Measurements from ENCODE around the gene NAP1L5. TPM values are rescaled to one million over a fixed set of nuclear protein-coding genes. Genes with fewer than 3 reads are reported as not detected.

The NAP1L5 gene
- total and polyA plus RNA-seq, 2 donors = 3.8 to 9.4 TPM

- 98% methylated on average over 3 of the region's 3 CpGs for WGBS
- Histone ChIP-seq H3K4me1 (ENCODE audit: control insufficient read depth in 2 of 2, insufficient read depth in 2 of 2, low read length in 2 of 2) (no peaks in the 10 kb centered on the region), H3K27me3 (ENCODE audit: control insufficient read depth in 2 of 2, insufficient read depth in 1 of 2, low read length in 1 of 2) (no peaks in the 10 kb centered on the region), H3K36me3 (ENCODE audit: control insufficient read depth in 2 of 2, insufficient read depth in 2 of 2, low read length in 1 of 2) (peaks cover 2 to 15% of the 10 kb centered on the region in 2 donors), H3K9me3 (ENCODE audit: control insufficient read depth in 2 of 2, insufficient read depth in 1 of 2, low read length in 1 of 2) (no peaks in the 10 kb centered on the region), H3K4me3 (ENCODE audit: low read length in 2 of 2) (no peak overlapping the region), H3K27ac (ENCODE audit: low read depth in 1 of 2, low read length in 1 of 2) (no peak overlapping the region)
- DNase-seq (ENCODE audit: low read depth in 6 of 9, low spot score in 9 of 9) = no peak
Measured at GRCh38 chr4:88693792-88694191, 3.8 kb downstream of the NAP1L5 start.

GRCh38 chr4:88690355-88690754 is 7.3 kb downstream of the NAP1L5 start:
- Histone ChIP-seq H3K27ac (ENCODE audit: low read depth in 1 of 2, low read length in 1 of 2) (no peak overlapping the region), H3K9me3 (ENCODE audit: control insufficient read depth in 2 of 2, insufficient read depth in 1 of 2, low read length in 1 of 2) (no peaks in the 10 kb centered on the region), H3K4me3 (ENCODE audit: low read length in 2 of 2) (no peak overlapping the region), H3K27me3 (ENCODE audit: control insufficient read depth in 2 of 2, insufficient read depth in 1 of 2, low read length in 1 of 2) (no peaks in the 10 kb centered on the region), H3K4me1 (ENCODE audit: control insufficient read depth in 2 of 2, insufficient read depth in 2 of 2, low read length in 2 of 2) (no peaks in the 10 kb centered on the region), H3K36me3 (ENCODE audit: control insufficient read depth in 2 of 2, insufficient read depth in 2 of 2, low read length in 1 of 2) (peaks cover 5 to 26% of the 10 kb centered on the region in 2 donors)
- no peak for DNase-seq (ENCODE audit: low read depth in 6 of 9, low spot score in 9 of 9)
- WGBS = 98% methylated on average over 3 of the region's 3 CpGs

- H3K27ac ChIP-seq (ENCODE audit: low read depth in 1 of 2, low read length in 1 of 2) = no peak overlapping the region
- H3K36me3 ChIP-seq (ENCODE audit: control insufficient read depth in 2 of 2, insufficient read depth in 2 of 2, low read length in 1 of 2) = peaks cover 7 to 42% of the 10 kb centered on the region in 2 donors
- no peak overlapping the region for H3K4me3 ChIP-seq (ENCODE audit: low read length in 2 of 2)
- WGBS = 96% methylated on average over 5 of the region's 5 CpGs
- no peak for DNase-seq (ENCODE audit: low read depth in 6 of 9, low spot score in 9 of 9)
- H3K4me1 ChIP-seq (ENCODE audit: control insufficient read depth in 2 of 2, insufficient read depth in 2 of 2, low read length in 2 of 2) = no peaks in the 10 kb centered on the region
- H3K27me3 ChIP-seq (ENCODE audit: control insufficient read depth in 2 of 2, insufficient read depth in 1 of 2, low read length in 1 of 2) = no peaks in the 10 kb centered on the region
- peaks cover 0 to 4% of the 10 kb centered on the region in 2 donors for H3K9me3 ChIP-seq (ENCODE audit: control insufficient read depth in 2 of 2, insufficient read depth in 1 of 2, low read length in 1 of 2)
Measured at GRCh38 chr4:88681209-88681608, 16.4 kb downstream of the NAP1L5 start.

- 96% methylated on average over 2 of the region's 2 CpGs for WGBS
- H3K9me3 ChIP-seq (ENCODE audit: control insufficient read depth in 2 of 2, insufficient read depth in 1 of 2, low read length in 1 of 2) = no peaks in the 10 kb centered on the region
- H3K27me3 ChIP-seq (ENCODE audit: control insufficient read depth in 2 of 2, insufficient read depth in 1 of 2, low read length in 1 of 2) = no peaks in the 10 kb centered on the region
- no peak for DNase-seq (ENCODE audit: low read depth in 6 of 9, low spot score in 9 of 9)
- H3K4me1 ChIP-seq (ENCODE audit: control insufficient read depth in 2 of 2, insufficient read depth in 2 of 2, low read length in 2 of 2) = no peaks in the 10 kb centered on the region
- no peak overlapping the region for H3K27ac ChIP-seq (ENCODE audit: low read depth in 1 of 2, low read length in 1 of 2)
- peaks cover 7 to 45% of the 10 kb centered on the region in 2 donors for H3K36me3 ChIP-seq (ENCODE audit: control insufficient read depth in 2 of 2, insufficient read depth in 2 of 2, low read length in 1 of 2)
- no peak overlapping the region for H3K4me3 ChIP-seq (ENCODE audit: low read length in 2 of 2)
Measured at GRCh38 chr4:88675543-88675942, 22.1 kb downstream of the NAP1L5 start.

- WGBS = 98% methylated on average over 2 of the region's 2 CpGs
Measured at GRCh38 chr4:88674979-88675378, 22.6 kb downstream of the NAP1L5 start.

GRCh38 chr4:88674565-88674964 is 23.1 kb downstream of the NAP1L5 start:
- Histone ChIP-seq H3K4me3 (ENCODE audit: low read length in 2 of 2) (no peak overlapping the region), H3K27me3 (ENCODE audit: control insufficient read depth in 2 of 2, insufficient read depth in 1 of 2, low read length in 1 of 2) (no peaks in the 10 kb centered on the region), H3K9me3 (ENCODE audit: control insufficient read depth in 2 of 2, insufficient read depth in 1 of 2, low read length in 1 of 2) (no peaks in the 10 kb centered on the region), H3K36me3 (ENCODE audit: control insufficient read depth in 2 of 2, insufficient read depth in 2 of 2, low read length in 1 of 2) (peaks cover 7 to 44% of the 10 kb centered on the region in 2 donors), H3K27ac (ENCODE audit: low read depth in 1 of 2, low read length in 1 of 2) (no peak overlapping the region), H3K4me1 (ENCODE audit: control insufficient read depth in 2 of 2, insufficient read depth in 2 of 2, low read length in 2 of 2) (no peaks in the 10 kb centered on the region)
- no peak for DNase-seq (ENCODE audit: low read depth in 6 of 9, low spot score in 9 of 9)

More at GRCh38 chr4:88674979-88675378, 22.6 kb downstream of the NAP1L5 start:
- no peak overlapping the region for H3K4me3 ChIP-seq (ENCODE audit: low read length in 2 of 2)
- H3K27ac ChIP-seq (ENCODE audit: low read depth in 1 of 2, low read length in 1 of 2) = no peak overlapping the region
- H3K36me3 ChIP-seq (ENCODE audit: control insufficient read depth in 2 of 2, insufficient read depth in 2 of 2, low read length in 1 of 2) = peaks cover 7 to 46% of the 10 kb centered on the region in 2 donors
- DNase-seq (ENCODE audit: low read depth in 6 of 9, low spot score in 9 of 9) = no peak
- H3K9me3 ChIP-seq (ENCODE audit: control insufficient read depth in 2 of 2, insufficient read depth in 1 of 2, low read length in 1 of 2) = no peaks in the 10 kb centered on the region
- H3K27me3 ChIP-seq (ENCODE audit: control insufficient read depth in 2 of 2, insufficient read depth in 1 of 2, low read length in 1 of 2) = no peaks in the 10 kb centered on the region
- H3K4me1 ChIP-seq (ENCODE audit: control insufficient read depth in 2 of 2, insufficient read depth in 2 of 2, low read length in 2 of 2) = no peaks in the 10 kb centered on the region

- no peak for DNase-seq (ENCODE audit: low read depth in 6 of 9, low spot score in 9 of 9)
- Histone ChIP-seq H3K27ac (ENCODE audit: low read depth in 1 of 2, low read length in 1 of 2) (no peak overlapping the region), H3K4me1 (ENCODE audit: control insufficient read depth in 2 of 2, insufficient read depth in 2 of 2, low read length in 2 of 2) (no peaks in the 10 kb centered on the region), H3K9me3 (ENCODE audit: control insufficient read depth in 2 of 2, insufficient read depth in 1 of 2, low read length in 1 of 2) (no peaks in the 10 kb centered on the region), H3K4me3 (ENCODE audit: low read length in 2 of 2) (no peak overlapping the region), H3K27me3 (ENCODE audit: control insufficient read depth in 2 of 2, insufficient read depth in 1 of 2, low read length in 1 of 2) (no peaks in the 10 kb centered on the region), H3K36me3 (ENCODE audit: control insufficient read depth in 2 of 2, insufficient read depth in 2 of 2, low read length in 1 of 2) (peaks cover 7 to 43% of the 10 kb centered on the region in 2 donors)
- 100% methylated on average over 2 of the region's 2 CpGs for WGBS
Measured at GRCh38 chr4:88673886-88674285, 23.7 kb downstream of the NAP1L5 start.

- 81% methylated on average over 5 of the region's 5 CpGs for WGBS
- Histone ChIP-seq H3K4me1 (ENCODE audit: control insufficient read depth in 2 of 2, insufficient read depth in 2 of 2, low read length in 2 of 2) (no peaks in the 10 kb centered on the region), H3K9me3 (ENCODE audit: control insufficient read depth in 2 of 2, insufficient read depth in 1 of 2, low read length in 1 of 2) (no peaks in the 10 kb centered on the region), H3K36me3 (ENCODE audit: control insufficient read depth in 2 of 2, insufficient read depth in 2 of 2, low read length in 1 of 2) (peaks cover 7 to 40% of the 10 kb centered on the region in 2 donors), H3K27me3 (ENCODE audit: control insufficient read depth in 2 of 2, insufficient read depth in 1 of 2, low read length in 1 of 2) (no peaks in the 10 kb centered on the region), H3K27ac (ENCODE audit: low read depth in 1 of 2, low read length in 1 of 2) (no peak overlapping the region), H3K4me3 (ENCODE audit: low read length in 2 of 2) (no peak overlapping the region)
- peak in 7 of 9 donors; percentile 10 to 55 (median 22) for DNase-seq (ENCODE audit: low read depth in 6 of 9, low spot score in 9 of 9)
Measured at GRCh38 chr4:88672987-88673386, 24.6 kb downstream of the NAP1L5 start.

- WGBS = 96% methylated on average over 2 of the region's 2 CpGs
- H3K27me3 ChIP-seq (ENCODE audit: control insufficient read depth in 2 of 2, insufficient read depth in 1 of 2, low read length in 1 of 2) = no peaks in the 10 kb centered on the region
- H3K27ac ChIP-seq (ENCODE audit: low read depth in 1 of 2, low read length in 1 of 2) = no peak overlapping the region
- peaks cover 5 to 6% of the 10 kb centered on the region in 2 donors for H3K36me3 ChIP-seq (ENCODE audit: control insufficient read depth in 2 of 2, insufficient read depth in 2 of 2, low read length in 1 of 2)
- H3K4me3 ChIP-seq (ENCODE audit: low read length in 2 of 2) = no peak overlapping the region
- no peaks in the 10 kb centered on the region for H3K4me1 ChIP-seq (ENCODE audit: control insufficient read depth in 2 of 2, insufficient read depth in 2 of 2, low read length in 2 of 2)
- no peak for DNase-seq (ENCODE audit: low read depth in 6 of 9, low spot score in 9 of 9)
- H3K9me3 ChIP-seq (ENCODE audit: control insufficient read depth in 2 of 2, insufficient read depth in 1 of 2, low read length in 1 of 2) = no peaks in the 10 kb centered on the region
Measured at GRCh38 chr4:88661739-88662138, 35.9 kb downstream of the NAP1L5 start.

Measured in thymus (tissue), 11 donors.